A673 (cell line): ENCODE measurements around the gene CCDC149. TPM values are rescaled to one million over a fixed set of nuclear protein-coding genes. Genes with fewer than 3 reads are reported as not detected.

Source experiments
- BruUV-seq: library from RNA; stranded (reverse); fragments of 400-500 nt; replicated peaks from 2 replicates; lab custom pipeline; 2021; lab: Mats Ljungman, UMichigan
- CTCF ChIA-PET: fragments of 300-600 bp; sonication (Branson Sonifier 250); formaldehyde crosslinking; loops from one replicate; lab custom pipeline; 2022; ENCODE audit warnings: antibody characterized with exemption; lab: Charles Lee
- POLR2A ChIA-PET: fragments of 300-600 bp; sonication (Branson Sonifier 250); formaldehyde crosslinking; loops from one replicate; lab custom pipeline; 2022; ENCODE audit warnings: antibody characterized with exemption; ENCODE audit not compliant: low non-redundant PET; lab: Charles Lee
- DNase-seq: peaks from one replicate; pipeline ENCODE4 v3.0.0-alpha.2; 2015; ENCODE audit warnings: low spot score
- H3K27ac ChIP-seq: fragments of 200-600 bp; sonication (generic); 2 replicates; pipeline ENCODE4 v1.5.1; 2016; ENCODE audit warnings: mixed run types, low read depth, mild to moderate bottlenecking, mixed read lengths, antibody characterized with exemption, low read length; ENCODE audit not compliant: poor library complexity, severe bottlenecking
- H3K27me3 ChIP-seq: fragments of 200-600 bp; sonication (generic); replicated peaks from 2 replicates; pipeline ENCODE4 v1.6.1; 2017; ENCODE audit warnings: mixed run types, low read depth, mild to moderate bottlenecking, mixed read lengths, antibody characterized with exemption, low read length; ENCODE audit not compliant: insufficient read depth, poor library complexity
- H3K36me3 ChIP-seq: fragments of 200-600 bp; sonication (generic); 2 replicates; pipeline ENCODE4 v1.6.1; 2016; ENCODE audit warnings: mixed run types, mild to moderate bottlenecking, mixed read lengths, antibody characterized with exemption, low read length; ENCODE audit not compliant: insufficient read depth, poor library complexity, severe bottlenecking
- H3K4me1 ChIP-seq: fragments of 200-600 bp; sonication (generic); 2 replicates; pipeline ENCODE4 v1.6.1; 2017; ENCODE audit warnings: mixed run types, mild to moderate bottlenecking, mixed read lengths, antibody characterized with exemption, low read length; ENCODE audit not compliant: insufficient read depth, poor library complexity, severe bottlenecking
- H3K4me3 ChIP-seq: fragments of 200-600 bp; sonication (generic); 2 replicates; pipeline ENCODE4 v1.5.1; 2016; ENCODE audit warnings: low read depth, mixed run types, mild to moderate bottlenecking, mixed read lengths, low read length; ENCODE audit not compliant: poor library complexity, severe bottlenecking
- H3K9me3 ChIP-seq: fragments of 200-600 bp; sonication (generic); 2 replicates; pipeline ENCODE4 v1.6.1; 2016; ENCODE audit warnings: mixed run types, low read depth, mild to moderate bottlenecking, mixed read lengths, antibody characterized with exemption, low read length; ENCODE audit not compliant: poor library complexity, severe bottlenecking
- EZH2 ChIP-seq: fragments of 200-600 bp; sonication (generic); IDR thresholded peaks from 2 replicates; pipeline ENCODE4 v1.6.1; 2017; ENCODE audit warnings: borderline replicate concordance, low read depth, mild to moderate bottlenecking, mixed read lengths, antibody characterized with exemption, low read length; ENCODE audit not compliant: poor library complexity, severe bottlenecking
- intact Hi-C: fragments of 100-400 bp; cut with micrococcal nuclease; formaldehyde crosslinking; loops from one replicate; pipeline ENCODE4 v1.10.0; 2022; ENCODE audit not compliant: unreplicated experiment
- total RNA-seq: library from RNA; stranded (reverse); gene quantifications from 2 replicates; pipeline ENCODE4 v1.2.3, GENCODE V29; 2021
- TF ChIP-seq, protein P1 (sequence below): fragments of 300-800, 200-600 bp; sonication (generic); conservative IDR thresholded peaks from 2 replicates; pipeline ENCODE4 v1.5.1; 2017; ENCODE audit warnings: low read depth, mild to moderate bottlenecking, antibody characterized with exemption, low read length, moderate library complexity, mixed read lengths

The CCDC149 gene
- total RNA-seq, 1 experiment from 2014 or later, result 2.8 TPM

DNA sequence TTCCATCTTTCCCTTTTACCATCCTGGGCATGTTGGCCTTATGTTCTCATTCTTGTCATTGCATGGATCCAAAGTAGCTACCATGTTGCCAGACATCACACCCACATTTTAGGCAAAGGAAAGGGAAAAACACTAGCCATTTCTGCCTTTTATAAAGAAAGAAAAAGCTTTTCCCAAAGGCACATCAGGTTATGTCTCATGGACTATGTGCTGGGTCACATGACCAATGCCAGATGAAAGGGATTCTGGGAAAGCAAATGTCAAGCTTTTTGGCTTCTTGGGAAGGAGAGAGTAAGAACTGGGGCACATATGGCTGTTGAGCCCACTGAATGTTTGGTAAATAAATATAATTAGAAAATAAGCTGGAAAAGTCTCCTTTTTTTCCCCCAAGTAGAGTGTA lies 121.8 kb downstream of the CCDC149 start:
- no peak overlapping the region for H3K27ac ChIP-seq
- POLR2A ChIA-PET, result no interaction called here
- no peak for TF ChIP-seq EZH2
- TF ChIP-seq, protein P1, sequence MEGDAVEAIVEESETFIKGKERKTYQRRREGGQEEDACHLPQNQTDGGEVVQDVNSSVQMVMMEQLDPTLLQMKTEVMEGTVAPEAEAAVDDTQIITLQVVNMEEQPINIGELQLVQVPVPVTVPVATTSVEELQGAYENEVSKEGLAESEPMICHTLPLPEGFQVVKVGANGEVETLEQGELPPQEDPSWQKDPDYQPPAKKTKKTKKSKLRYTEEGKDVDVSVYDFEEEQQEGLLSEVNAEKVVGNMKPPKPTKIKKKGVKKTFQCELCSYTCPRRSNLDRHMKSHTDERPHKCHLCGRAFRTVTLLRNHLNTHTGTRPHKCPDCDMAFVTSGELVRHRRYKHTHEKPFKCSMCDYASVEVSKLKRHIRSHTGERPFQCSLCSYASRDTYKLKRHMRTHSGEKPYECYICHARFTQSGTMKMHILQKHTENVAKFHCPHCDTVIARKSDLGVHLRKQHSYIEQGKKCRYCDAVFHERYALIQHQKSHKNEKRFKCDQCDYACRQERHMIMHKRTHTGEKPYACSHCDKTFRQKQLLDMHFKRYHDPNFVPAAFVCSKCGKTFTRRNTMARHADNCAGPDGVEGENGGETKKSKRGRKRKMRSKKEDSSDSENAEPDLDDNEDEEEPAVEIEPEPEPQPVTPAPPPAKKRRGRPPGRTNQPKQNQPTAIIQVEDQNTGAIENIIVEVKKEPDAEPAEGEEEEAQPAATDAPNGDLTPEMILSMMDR, result no peak
- H3K36me3 ChIP-seq, result no peaks in the 10 kb centered on the region
- no peaks in the 10 kb centered on the region for H3K9me3 ChIP-seq
- H3K4me3 ChIP-seq, result no peak overlapping the region
- intact Hi-C loops, result no loop called here
- peaks cover 3% of the 10 kb centered on the region for H3K27me3 ChIP-seq
- CTCF ChIA-PET, result no interaction called here
- no peak for DNase-seq
- H3K4me1 ChIP-seq, result no peaks in the 10 kb centered on the region
- BruUV-seq, result no TSS peak

DNA sequence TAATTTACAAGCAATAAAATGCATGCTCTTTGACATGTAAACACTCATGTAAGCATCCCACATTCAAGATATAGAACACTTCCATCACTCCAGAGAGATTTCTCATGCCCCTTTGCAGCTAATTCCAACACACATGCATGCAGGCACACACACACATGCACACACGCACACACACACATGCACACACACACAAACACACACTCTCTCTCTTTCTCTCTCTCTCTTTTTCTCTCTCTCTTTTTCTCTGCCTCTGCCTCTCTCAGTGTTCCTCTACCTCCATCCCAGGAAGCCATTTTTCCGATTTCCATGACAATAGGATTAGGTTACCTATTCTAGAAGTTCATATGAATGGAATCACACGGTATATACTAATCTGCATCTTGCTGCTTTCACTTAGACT lies 129.3 kb downstream of the CCDC149 start:
- no peak for DNase-seq
- Histone ChIP-seq H3K27ac (no peak overlapping the region), H3K27me3 (no peaks in the 10 kb centered on the region), H3K4me1 (peaks cover 5% of the 10 kb centered on the region), H3K36me3 (no peaks in the 10 kb centered on the region), H3K4me3 (no peak overlapping the region), H3K9me3 (no peaks in the 10 kb centered on the region)
- CTCF ChIA-PET, result no interaction called here
- intact Hi-C loops, result no loop called here
- BruUV-seq, result no TSS peak
- TF ChIP-seq, protein P1, result no peak
- POLR2A ChIA-PET, result no interaction called here

DNA sequence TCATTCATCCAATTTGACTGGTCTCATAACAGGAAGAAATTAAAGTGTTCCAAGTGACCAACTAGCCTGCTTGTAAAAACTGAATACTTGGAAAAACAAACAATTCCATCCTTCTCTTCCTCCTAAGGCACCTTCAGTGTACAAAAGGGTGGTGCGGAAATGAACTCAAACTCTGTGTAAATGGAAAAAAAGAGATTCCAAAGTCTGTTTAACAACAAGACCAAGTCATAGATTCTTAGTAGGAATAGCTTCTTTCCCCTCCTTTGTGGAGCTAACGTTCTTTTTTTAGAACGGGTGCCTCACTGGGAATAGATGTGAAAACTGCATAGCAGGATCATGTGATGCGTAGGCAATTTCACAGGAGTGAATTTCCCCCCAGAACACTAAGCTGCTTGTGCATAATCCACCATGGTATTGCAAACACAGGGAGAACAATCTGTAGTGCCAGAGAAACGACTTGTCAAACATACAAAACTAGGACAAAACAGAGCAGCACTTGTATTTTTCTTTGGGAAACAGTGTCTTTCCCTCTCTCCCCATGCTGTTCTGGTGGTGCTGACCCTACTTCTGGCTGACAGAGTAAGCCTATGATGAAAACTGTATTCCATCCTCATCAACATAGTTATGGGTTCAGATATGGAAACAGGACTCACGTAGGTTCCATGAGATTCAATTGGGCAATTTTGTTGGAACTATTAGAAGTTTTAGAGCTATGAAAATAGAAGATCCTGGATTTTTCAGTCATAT lies 130.7 kb downstream of the CCDC149 start:
- no peak for TF ChIP-seq EZH2
- BruUV-seq, result no TSS peak
- H3K27me3 ChIP-seq, result no peaks in the 10 kb centered on the region
- no peak overlapping the region for H3K27ac ChIP-seq
- ChIA-PET POLR2A (no interaction called here), CTCF (no interaction called here)
- DNase-seq, result no peak
- peaks cover 17% of the 10 kb centered on the region for H3K4me1 ChIP-seq
- no peaks in the 10 kb centered on the region for H3K36me3 ChIP-seq
- no peak overlapping the region for H3K4me3 ChIP-seq
- intact Hi-C loops, result no loop called here
- H3K9me3 ChIP-seq, result no peaks in the 10 kb centered on the region
